HG03378 (cell line): ENCODE results near the gene VPS33B.

Source experiments
- ATAC-seq: cut with Tn5 transposase; IDR thresholded peaks from one replicate; pipeline ENCODE4 v1.9.1; 2021; ENCODE audit warnings: mild to moderate bottlenecking, moderate library complexity; ENCODE audit not compliant: unreplicated experiment

The VPS33B gene

DNA sequence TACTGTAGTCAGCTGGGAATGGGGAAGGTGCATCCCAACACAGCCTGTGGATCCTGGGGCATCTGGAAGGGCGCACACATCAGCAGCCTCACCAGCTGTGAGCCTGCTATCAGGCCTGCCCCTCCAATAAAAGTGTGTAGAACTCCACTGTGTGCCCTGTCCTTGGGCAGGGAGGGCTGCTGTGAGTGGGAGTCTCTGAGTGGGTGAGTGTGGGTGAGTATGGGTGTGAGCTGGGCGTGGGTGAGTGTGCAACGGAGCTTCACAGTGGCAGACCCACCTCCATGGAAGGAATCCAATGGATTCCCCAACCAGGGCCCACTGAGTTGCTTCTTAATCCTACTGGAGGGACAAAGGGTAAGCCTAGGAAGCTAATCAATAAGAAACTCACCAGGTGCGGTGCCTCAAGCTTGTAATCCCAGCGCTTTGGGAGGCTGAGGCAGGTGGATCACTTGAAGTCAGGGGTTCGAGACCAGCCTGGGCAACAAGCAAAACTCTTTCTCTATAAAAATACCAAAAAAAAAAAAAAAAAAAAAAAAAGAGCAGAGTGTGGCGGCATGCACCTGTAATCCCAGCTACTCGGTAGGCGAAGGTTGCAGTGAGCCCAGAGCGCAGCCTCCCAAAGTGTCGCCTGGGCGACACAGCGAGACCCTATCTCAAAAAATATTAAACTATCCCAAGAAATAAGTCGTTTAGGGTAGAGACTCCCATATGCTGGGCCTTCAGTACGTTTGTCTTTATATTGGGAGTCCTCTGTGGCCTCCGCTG lies 68.3 kb downstream of the VPS33B start:
- ATAC-seq, result no peak

DNA sequence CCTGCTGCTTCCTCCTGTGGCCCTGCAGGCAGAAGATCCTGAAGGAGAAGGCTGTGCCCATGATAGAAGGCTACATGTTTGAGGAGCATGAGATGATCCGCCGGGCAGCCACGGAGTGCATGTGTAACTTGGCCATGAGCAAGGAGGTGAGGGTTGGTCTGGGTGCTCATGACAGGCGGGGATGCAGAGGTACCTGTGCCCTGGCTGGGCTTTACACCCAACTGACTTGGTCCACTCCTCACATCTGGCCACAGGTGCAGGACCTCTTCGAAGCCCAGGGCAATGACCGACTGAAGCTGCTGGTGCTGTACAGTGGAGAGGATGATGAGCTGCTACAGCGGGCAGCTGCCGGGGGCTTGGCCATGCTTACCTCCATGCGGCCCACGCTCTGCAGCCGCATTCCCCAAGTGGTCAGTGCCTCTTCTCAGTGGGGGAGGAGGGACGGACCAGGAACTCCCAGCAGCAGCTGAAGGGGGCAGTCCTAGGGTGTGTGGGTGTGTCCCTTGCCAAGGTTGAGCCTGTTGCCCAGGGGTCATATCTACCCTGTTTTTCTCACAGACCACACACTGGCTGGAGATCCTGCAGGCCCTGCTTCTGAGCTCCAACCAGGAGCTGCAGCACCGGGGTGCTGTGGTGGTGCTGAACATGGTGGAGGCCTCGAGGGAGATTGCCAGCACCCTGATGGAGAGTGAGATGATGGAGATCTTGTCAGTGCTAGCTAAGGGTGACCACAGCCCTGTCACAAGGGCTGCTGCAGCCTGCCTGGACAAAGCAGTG lies 69.3 kb downstream of the VPS33B start:
- ATAC-seq, result no peak

DNA sequence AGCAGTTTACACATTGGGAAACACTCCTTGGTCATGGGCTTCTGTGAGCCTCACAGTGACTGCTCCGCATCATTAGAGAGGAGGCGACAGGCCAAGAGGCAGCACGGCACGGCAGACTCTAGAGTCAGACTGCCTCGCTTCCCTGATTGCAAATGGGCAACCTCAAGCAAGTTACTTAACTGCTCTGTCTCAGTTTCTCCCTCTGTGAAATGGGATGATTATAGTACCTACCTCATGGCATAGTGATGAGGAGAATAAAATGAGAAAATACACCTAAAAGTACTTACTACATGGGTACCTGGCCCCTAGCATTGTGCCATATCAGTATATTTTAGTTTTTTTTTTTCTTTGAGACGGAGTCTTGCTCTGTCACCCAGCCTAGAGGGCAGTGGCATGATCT lies 71.7 kb downstream of the VPS33B start:
- no peak for ATAC-seq

DNA sequence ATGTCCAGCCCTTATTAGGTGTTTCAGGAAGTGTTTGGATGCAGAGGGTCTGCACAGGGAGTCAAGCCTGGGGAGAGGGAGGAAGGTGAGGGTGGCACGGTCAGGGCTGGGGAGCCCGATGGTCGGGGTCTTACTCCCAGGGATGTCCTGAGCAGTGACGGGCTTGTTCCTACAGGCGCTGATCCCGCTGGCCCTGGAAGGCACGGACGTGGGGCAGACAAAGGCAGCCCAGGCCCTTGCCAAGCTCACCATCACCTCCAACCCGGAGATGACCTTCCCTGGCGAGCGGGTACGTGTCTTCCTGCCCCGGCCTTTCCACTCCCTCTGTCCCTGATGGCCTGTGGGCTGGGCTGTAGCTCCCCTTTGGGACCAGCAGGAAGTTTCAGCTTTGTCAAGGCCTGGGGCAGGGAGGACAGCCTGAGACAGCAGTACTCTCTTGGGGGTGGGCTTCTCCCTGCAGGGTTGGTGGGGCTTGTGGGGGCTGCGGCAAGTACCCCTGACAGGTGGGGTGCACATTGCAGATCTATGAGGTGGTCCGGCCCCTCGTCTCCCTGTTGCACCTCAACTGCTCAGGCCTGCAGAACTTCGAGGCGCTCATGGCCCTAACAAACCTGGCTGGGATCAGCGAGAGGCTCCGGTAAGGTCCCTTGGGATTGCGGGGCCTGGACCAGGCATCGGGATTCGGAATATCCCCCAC lies 72.3 kb downstream of the VPS33B start:
- no peak for ATAC-seq
